GM12878 (cell line): ENCODE results near the gene NCDN. TPM values are rescaled to one million over a fixed set of nuclear protein-coding genes. Genes with fewer than 3 reads are reported as not detected.

Experiments used
- ATF3 ChIP-seq: IDR thresholded peaks from 2 replicates; pipeline ENCODE4 v1.6.1; 2011; ENCODE audit warnings: low read depth, mild to moderate bottlenecking, low read length, moderate library complexity, borderline replicate concordance; ENCODE audit errors: extremely low read depth
- BHLHE40 ChIP-seq, 2 experiments: fragments of 450-650 bp in 1 of 2; IDR thresholded peaks; 2 replicates each; pipeline ENCODE4 v1.6.1; 2011 to 2017; ENCODE audit warnings: low read depth in 2 of 2, borderline replicate concordance in 1 of 2, improper control_type of control experiment in 1 of 2, low read length in 1 of 2, mild to moderate bottlenecking in 1 of 2
- CBX5 ChIP-seq: sonication (generic); IDR thresholded peaks from 2 replicates; pipeline ENCODE4 v1.6.1; 2016; ENCODE audit warnings: low read depth, moderate library complexity, mild to moderate bottlenecking, inconsistent platforms
- CEBPB ChIP-seq, 2 experiments: fragments of 150-350 bp in 1 of 2; IDR thresholded peaks; 2 replicates each; pipeline ENCODE4 v1.6.1; 2012 to 2014; ENCODE audit warnings: low read depth in 2 of 2, low read length in 2 of 2, borderline replicate concordance in 1 of 2, inconsistent platforms in 1 of 2
- CTCF ChIP-seq, 3 experiments: IDR thresholded peaks in 2 of 3; conservative IDR thresholded peaks in 1 of 3; 2 replicates each; pipeline ENCODE4 v1.5.1; 2011; ENCODE audit warnings: low read depth in 3 of 3, low read length in 3 of 3, mild to moderate bottlenecking in 3 of 3, control low read depth in 2 of 3, moderate library complexity in 2 of 3, inconsistent platforms in 1 of 3, mixed read lengths in 1 of 3; ENCODE audit not compliant: control insufficient read depth in 2 of 3, insufficient read depth in 1 of 3; ENCODE audit errors: extremely low read depth in 1 of 3
- EZH2 ChIP-seq: IDR thresholded peaks from 2 replicates; pipeline ENCODE4 v1.6.1; 2012; ENCODE audit warnings: low read depth, mild to moderate bottlenecking, control low read depth, inconsistent platforms, low read length, borderline replicate concordance; ENCODE audit not compliant: control insufficient read depth
- KLF5 ChIP-seq: fragments of 450-650 bp; IDR thresholded peaks from 2 replicates; pipeline ENCODE4 v1.6.1; 2014; ENCODE audit warnings: mild to moderate bottlenecking; ENCODE audit not compliant: partially characterized antibody
- MEF2B ChIP-seq: fragments of 450-650 bp; IDR thresholded peaks from 2 replicates; pipeline ENCODE4 v1.6.1; 2018; ENCODE audit warnings: mild to moderate bottlenecking, moderate library complexity; ENCODE audit not compliant: partially characterized antibody, poor library complexity, severe bottlenecking
- NRF1 ChIP-seq: conservative IDR thresholded peaks from 2 replicates; pipeline ENCODE4 v1.6.1; 2011; ENCODE audit warnings: mild to moderate bottlenecking, low read depth, low read length, improper control_type of control experiment
- SMC3 ChIP-seq: IDR thresholded peaks from 2 replicates; pipeline ENCODE4 v1.6.1; 2011; ENCODE audit warnings: low read length, improper control_type of control experiment, borderline replicate concordance
- SP1 ChIP-seq: IDR thresholded peaks from one replicate; pipeline ENCODE4 v1.6.1; 2011; ENCODE audit warnings: low read depth, low read length
- TCF3 ChIP-seq: IDR thresholded peaks from 2 replicates; pipeline ENCODE4 v1.6.1; 2012; ENCODE audit warnings: low read depth, mild to moderate bottlenecking, low read length, borderline replicate concordance; ENCODE audit not compliant: insufficient read depth
- polyA plus RNA-seq, 11 experiments: library from polyadenylated mRNA; depleted of rRNA in 4 of 11; unstranded in 6 of 11; stranded (reverse) in 5 of 11; fragments of >200 nt; fragmentation: Nextera tagmentation in 4 of 11; fragmentation: Illumina TruSeq in 1 of 11; extraction: Ambion mirVana in 4 of 11; extraction: Trizol in 1 of 11; gene quantifications; 1 replicate in 1 of 11; 2 replicates in 10 of 11; pipeline versions ENCODE4 v1.2.1 to v1.2.3, GENCODE V29; 2011 to 2016; ENCODE audit warnings: inconsistent platforms in 2 of 11, missing spikeins in 2 of 11, low read depth in 1 of 11
- total RNA-seq, 4 experiments: library from RNA; depleted of rRNA in 3 of 4; stranded (reverse); fragments of >200 nt in 3 of 4; fragmentation: Illumina TruSeq in 1 of 4; extraction: Trizol in 1 of 4; gene quantifications; 2 replicates each; pipeline versions ENCODE4 v1.2.1 to v1.2.3, GENCODE V29; 2013 to 2021

Gene NCDN
- total and polyA plus RNA-seq, 10 of the 15 experiments (the other 5 are each of a cell fraction or from before 2014, with no cell fraction given), result 1.8 to 25.5 (median 10.9) TPM

GRCh38 chr1:35544976-35545375 lies 12.6 kb upstream of the NCDN start (continued):
- no peak for TF ChIP-seq MEF2B
- TF ChIP-seq NRF1, result no peak
- TF ChIP-seq SMC3, result peak; percentile 65
- peak; percentile 64 to 89 (median 76) for TF ChIP-seq CTCF (IDR thresholded peaks at IDR 0.05 in 2 of 3, conservative IDR thresholded peaks at IDR 0.05 in 1 of 3; ENCODE audit: control insufficient read depth in 2 of 3, extremely low read depth in 1 of 3, insufficient read depth in 1 of 3, low read depth in 3 of 3, low read length in 3 of 3)
- no peak for TF ChIP-seq TCF3
- no peak for TF ChIP-seq CBX5
- TF ChIP-seq KLF5, result no peak
- TF ChIP-seq SP1, result no peak
- TF ChIP-seq BHLHE40 (IDR thresholded peaks at IDR 0.05; ENCODE audit: borderline replicate concordance in 1 of 2, low read depth in 2 of 2, low read length in 1 of 2), result peak in 1 of 2 experiments; percentile 18; a peak in 1 of 4 replicates
- TF ChIP-seq CEBPB (IDR thresholded peaks at IDR 0.05; ENCODE audit: borderline replicate concordance in 1 of 2, low read depth in 2 of 2, low read length in 2 of 2), result peak in 1 of 2 experiments; percentile 55; a peak in 1 of 4 replicates
- no peak for TF ChIP-seq EZH2
- no peak for TF ChIP-seq ATF3
